Naive thymus-derived CD4-positive, alpha-beta T cell (primary cell): ENCODE results near the gene GAS7. TPM values are rescaled to one million over a fixed set of nuclear protein-coding genes. Genes with fewer than 3 reads are reported as not detected.

Experiments
- ATAC-seq: fragments of 150-1000 bp; cut with Tn5 transposase; 2 replicates; pipeline ENCODE4 v1.10.0; 2021; ENCODE audit warnings: mild to moderate bottlenecking, moderate library complexity
- CTCF ChIA-PET: fragments of 350-600 bp; sonication (Branson Sonifier 250); formaldehyde crosslinking; loops from one replicate; lab custom pipeline; 2021; ENCODE audit warnings: antibody characterized with exemption; lab: Charles Lee
- POLR2A ChIA-PET: fragments of 350-600 bp; sonication (Branson Sonifier 250); formaldehyde crosslinking; loops from one replicate; lab custom pipeline; 2021; ENCODE audit warnings: antibody characterized with exemption, inconsistent platforms; lab: Charles Lee
- DNase-seq, 9 donors: peaks; one replicate each; pipeline versions ENCODE4 v3.0.0 to v3.0.0-alpha.2; 2020 to 2022; ENCODE audit warnings: mixed read lengths in 1 of 9
- H3K27ac ChIP-seq: one replicate; pipeline ENCODE4 v1.7.0; 2013; ENCODE audit warnings: mild to moderate bottlenecking, low read depth, low read length, moderate library complexity
- H3K27me3 ChIP-seq, 2 donors: one replicate each; pipeline ENCODE4 v1.7.0; 2013; ENCODE audit warnings: low read length in 2 of 2, mild to moderate bottlenecking in 2 of 2, moderate library complexity in 2 of 2; ENCODE audit not compliant: control insufficient read depth in 2 of 2, insufficient read depth in 2 of 2
- H3K36me3 ChIP-seq, 3 experiments: 1 replicate in 2 of 3; 2 replicates in 1 of 3; pipeline ENCODE4 v1.7.0; 2013; ENCODE audit warnings: low read length in 3 of 3, mild to moderate bottlenecking in 3 of 3, moderate library complexity in 1 of 3; ENCODE audit not compliant: insufficient read depth in 3 of 3, control insufficient read depth in 2 of 3
- H3K4me1 ChIP-seq, 2 donors: one replicate each; pipeline ENCODE4 v1.7.0; 2013; ENCODE audit warnings: low read length in 2 of 2, mild to moderate bottlenecking in 2 of 2, moderate library complexity in 1 of 2; ENCODE audit not compliant: control insufficient read depth in 2 of 2, insufficient read depth in 2 of 2
- H3K4me3 ChIP-seq: 2 replicates; pipeline ENCODE4 v1.7.0; 2013; ENCODE audit warnings: mild to moderate bottlenecking, low read length
- H3K9me3 ChIP-seq, 3 experiments: 1 replicate in 2 of 3; 2 replicates in 1 of 3; pipeline ENCODE4 v1.7.0; 2013; ENCODE audit warnings: low read length in 3 of 3; ENCODE audit not compliant: control insufficient read depth in 2 of 3
- H3K27ac Mint-ChIP-seq, 9 donors: one replicate each; pipeline ENCODE4 v1.8.0; 2020 to 2022; ENCODE audit warnings: mixed read lengths in 9 of 9, mild to moderate bottlenecking in 8 of 9, moderate library complexity in 5 of 9, inconsistent platforms in 2 of 9
- H3K27me3 Mint-ChIP-seq, 5 donors: one replicate each; pipeline ENCODE4 v1.8.0; 2021 to 2022; ENCODE audit warnings: mixed read lengths in 5 of 5, mild to moderate bottlenecking in 1 of 5
- H3K36me3 Mint-ChIP-seq, 5 donors: one replicate each; pipeline ENCODE4 v1.8.0; 2020 to 2022; ENCODE audit warnings: mixed read lengths in 5 of 5, mild to moderate bottlenecking in 3 of 5, inconsistent platforms in 1 of 5
- H3K4me1 Mint-ChIP-seq, 7 donors: one replicate each; pipeline ENCODE4 v1.8.0; 2020 to 2022; ENCODE audit warnings: mixed read lengths in 7 of 7, mild to moderate bottlenecking in 3 of 7, inconsistent platforms in 1 of 7
- H3K4me3 Mint-ChIP-seq, 10 donors: one replicate each; pipeline ENCODE4 v1.8.0; 2020 to 2022; ENCODE audit warnings: mild to moderate bottlenecking in 10 of 10, mixed read lengths in 10 of 10, moderate library complexity in 6 of 10, inconsistent platforms in 2 of 10
- H3K9me3 Mint-ChIP-seq, 11 donors: one replicate each; pipeline ENCODE4 v1.8.0; 2020 to 2022; ENCODE audit warnings: mixed read lengths in 11 of 11, mild to moderate bottlenecking in 4 of 11, inconsistent platforms in 1 of 11, moderate library complexity in 1 of 11
- intact Hi-C, 2 donors: fragments of 100-400 bp; cut with micrococcal nuclease; formaldehyde crosslinking; loops; one replicate each; pipeline ENCODE4 v1.15.1; 2023
- polyA plus RNA-seq, 2 donors: library from polyadenylated mRNA; unstranded; fragments of 300-500 nt; fragmentation: Illumina TruSeq; gene quantifications; one replicate each; pipeline ENCODE4 v1.2.3, GENCODE V29; 2021
- total RNA-seq, 6 experiments: library from RNA in 5 of 6; stranded (reverse) in 5 of 6; gene quantifications; 1 replicate in 5 of 6; 2 replicates in 1 of 6; pipeline ENCODE4 v1.2.3 and lab custom pipeline; 2021 to 2026

GAS7 gene
- total and polyA plus RNA-seq, 7 experiments from 2014 or later: 0.09 to 54.3 (median 3.3) TPM

GRCh38 chr17:9935408-9935807 is 263.0 kb downstream of the GAS7 start:
- POLR2A ChIA-PET: no interaction called here
- no peak for ATAC-seq
- Mint-ChIP-seq H3K27ac (no peak overlapping the region), H3K4me1 (no peaks in the 10 kb centered on the region), H3K9me3 (peaks cover 0 to 10% (median 0%) of the 10 kb centered on the region in 11 donors), H3K27me3 (peaks cover 0 to 5% (median 0%) of the 10 kb centered on the region in 5 donors), H3K4me3 (no peak overlapping the region), H3K36me3 (no peaks in the 10 kb centered on the region)
- intact Hi-C loops: no loop called here
- H3K36me3 ChIP-seq: no peaks in the 10 kb centered on the region
- no peak overlapping the region for H3K4me3 ChIP-seq
- H3K27me3 ChIP-seq: no peaks in the 10 kb centered on the region
- CTCF ChIA-PET: no interaction called here
- H3K27ac ChIP-seq: no peak overlapping the region
- H3K4me1 ChIP-seq: no peaks in the 10 kb centered on the region
- DNase-seq: no peak
- H3K9me3 ChIP-seq: peaks cover 0 to 7% (median 0%) of the 10 kb centered on the region in 3 experiments

- no peak overlapping the region for H3K4me3 Mint-ChIP-seq
- Histone ChIP-seq H3K36me3 (no peaks in the 10 kb centered on the region), H3K27ac (no peak overlapping the region), H3K27me3 (no peaks in the 10 kb centered on the region), H3K4me3 (no peak overlapping the region), H3K9me3 (peaks cover 0 to 7% (median 0%) of the 10 kb centered on the region in 3 experiments), H3K4me1 (no peaks in the 10 kb centered on the region)
- POLR2A ChIA-PET: no interaction called here
- no peak for ATAC-seq
- no peaks in the 10 kb centered on the region for H3K36me3 Mint-ChIP-seq
- intact Hi-C loops: no loop called here
- H3K9me3 Mint-ChIP-seq: peaks cover 0 to 10% (median 0%) of the 10 kb centered on the region in 11 donors
- H3K27me3 Mint-ChIP-seq: peaks cover 0 to 5% (median 0%) of the 10 kb centered on the region in 5 donors
- H3K27ac Mint-ChIP-seq: no peak overlapping the region
- no peaks in the 10 kb centered on the region for H3K4me1 Mint-ChIP-seq
- CTCF ChIA-PET: no interaction called here
- DNase-seq: no peak
Observed at GRCh38 chr17:9934331-9934730, 264.1 kb downstream of the GAS7 start.

- intact Hi-C loops: no loop called here
- Mint-ChIP-seq H3K27ac (no peak overlapping the region), H3K27me3 (peaks cover 0 to 5% (median 0%) of the 10 kb centered on the region in 5 donors), H3K9me3 (peaks cover 0 to 4% (median 0%) of the 10 kb centered on the region in 11 donors), H3K4me3 (no peak overlapping the region), H3K4me1 (no peaks in the 10 kb centered on the region), H3K36me3 (no peaks in the 10 kb centered on the region)
- DNase-seq: no peak
- Histone ChIP-seq H3K9me3 (no peaks in the 10 kb centered on the region), H3K27ac (no peak overlapping the region), H3K4me3 (no peak overlapping the region), H3K36me3 (no peaks in the 10 kb centered on the region), H3K27me3 (no peaks in the 10 kb centered on the region), H3K4me1 (no peaks in the 10 kb centered on the region)
- ChIA-PET CTCF (no interaction called here), POLR2A (no interaction called here)
- ATAC-seq: no peak
Observed at GRCh38 chr17:9932491-9932890, 265.9 kb downstream of the GAS7 start.

GRCh38 chr17:9931144-9931741 is 267.2 kb downstream of the GAS7 start:
- Mint-ChIP-seq H3K4me3 (no peak overlapping the region), H3K27ac (no peak overlapping the region), H3K36me3 (no peaks in the 10 kb centered on the region), H3K4me1 (no peaks in the 10 kb centered on the region), H3K9me3 (no peaks in the 10 kb centered on the region), H3K27me3 (peaks cover 0 to 5% (median 0%) of the 10 kb centered on the region in 5 donors)
- ATAC-seq: no peak
- ChIA-PET POLR2A (no interaction called here), CTCF (no interaction called here)
- Histone ChIP-seq H3K27ac (no peak overlapping the region), H3K9me3 (no peaks in the 10 kb centered on the region), H3K36me3 (no peaks in the 10 kb centered on the region), H3K4me1 (no peaks in the 10 kb centered on the region), H3K27me3 (no peaks in the 10 kb centered on the region), H3K4me3 (no peak overlapping the region)
- intact Hi-C loops: no loop called here
- DNase-seq: no peak

GRCh38 chr17:9929871-9930270 is 268.5 kb downstream of the GAS7 start:
- Histone ChIP-seq H3K4me3 (no peak overlapping the region), H3K27me3 (no peaks in the 10 kb centered on the region), H3K27ac (no peak overlapping the region), H3K4me1 (no peaks in the 10 kb centered on the region), H3K36me3 (no peaks in the 10 kb centered on the region), H3K9me3 (no peaks in the 10 kb centered on the region)
- ChIA-PET CTCF (no interaction called here), POLR2A (no interaction called here)
- DNase-seq: no peak
- no peak overlapping the region for H3K4me3 Mint-ChIP-seq
- H3K27ac Mint-ChIP-seq: no peak overlapping the region
- no peak for ATAC-seq
- H3K27me3 Mint-ChIP-seq: peaks cover 0 to 5% (median 0%) of the 10 kb centered on the region in 5 donors
- intact Hi-C loops: loop anchor here in 1 of 2 donors (10.0 kb wide), 1 partner anchor 425 kb away; no protein-coding TSS in a partner anchor
- H3K9me3 Mint-ChIP-seq: no peaks in the 10 kb centered on the region
- H3K4me1 Mint-ChIP-seq: peaks cover 0 to under 1% (median 0%) of the 10 kb centered on the region in 7 donors
- no peaks in the 10 kb centered on the region for H3K36me3 Mint-ChIP-seq

- no peaks in the 10 kb centered on the region for H3K27me3 ChIP-seq
- no peak overlapping the region for H3K27ac Mint-ChIP-seq
- no peaks in the 10 kb centered on the region for H3K9me3 Mint-ChIP-seq
- ATAC-seq (no peak), DNase-seq (no peak)
- peaks cover 0 to 5% (median 0%) of the 10 kb centered on the region in 7 donors for H3K4me1 Mint-ChIP-seq
- intact Hi-C loops: loop anchor here in 1 of 2 donors (10.0 kb wide), 1 partner anchor 426 kb away; no protein-coding TSS in a partner anchor
- peaks cover 0 to 5% (median 0%) of the 10 kb centered on the region in 5 donors for H3K27me3 Mint-ChIP-seq
- no peaks in the 10 kb centered on the region for H3K36me3 Mint-ChIP-seq
- H3K9me3 ChIP-seq: no peaks in the 10 kb centered on the region
- H3K36me3 ChIP-seq: no peaks in the 10 kb centered on the region
- no peak overlapping the region for H3K4me3 ChIP-seq
- no peaks in the 10 kb centered on the region for H3K4me1 ChIP-seq
- no peak overlapping the region for H3K4me3 Mint-ChIP-seq
- ChIA-PET CTCF (no interaction called here), POLR2A (no interaction called here)
- H3K27ac ChIP-seq: no peak overlapping the region
Observed at GRCh38 chr17:9928601-9929333, 269.6 kb downstream of the GAS7 start.
